SKM-1 (cell line): Measurements from ENCODE around the gene ZG16.
"Not testable (repeated sequence)": the region's sequence is repeated elsewhere in the genome, so short reads cannot be mapped to it uniquely, and the experiment has no call there.

Source experiments
- DNase-seq: peaks from one replicate; lab custom pipeline; 2025; ENCODE audit not compliant: unreplicated experiment; lab: John Stamatoyannopoulos, UW

ZG16 gene

DNA sequence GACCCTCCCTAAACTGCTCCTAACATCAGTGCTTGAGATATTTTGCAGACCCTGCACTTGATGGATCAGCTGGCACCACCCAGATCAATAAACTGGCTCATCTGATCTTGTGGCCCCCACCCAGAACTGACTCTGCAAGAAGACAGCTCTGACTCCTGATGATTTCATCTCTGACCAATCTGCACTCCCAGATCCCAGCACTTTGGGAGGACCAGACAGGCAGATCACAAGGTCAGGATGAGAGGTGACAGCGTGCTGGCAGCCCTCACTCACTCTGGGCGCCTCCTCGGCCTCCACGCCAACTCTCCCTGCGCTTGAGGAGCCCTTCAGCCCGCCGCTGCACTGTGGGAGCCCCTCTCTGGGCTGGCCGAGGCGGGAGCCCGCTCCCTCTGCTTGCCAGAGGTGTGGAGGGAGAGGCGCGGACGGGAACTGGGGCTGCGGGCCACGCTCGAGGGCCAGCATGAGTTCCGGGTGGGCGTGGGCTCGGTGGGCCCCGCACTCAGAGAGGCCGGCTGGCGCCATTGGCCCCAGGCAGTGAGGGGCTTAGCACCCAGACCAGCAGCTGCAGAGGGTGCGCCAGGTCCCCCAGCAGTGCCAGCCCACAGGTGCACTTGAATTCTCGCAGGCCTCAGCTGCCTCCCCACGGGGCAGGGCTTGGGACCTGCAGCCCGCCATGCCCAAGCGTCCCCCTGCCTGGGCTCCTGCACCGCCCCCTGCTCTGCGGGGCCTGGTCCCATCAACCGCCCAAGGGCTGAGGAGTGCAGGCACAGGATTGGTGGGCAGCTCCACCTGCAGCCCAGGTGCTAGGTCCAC is 29.9 kb upstream of the ZG16 start:
- no peak for DNase-seq

DNA sequence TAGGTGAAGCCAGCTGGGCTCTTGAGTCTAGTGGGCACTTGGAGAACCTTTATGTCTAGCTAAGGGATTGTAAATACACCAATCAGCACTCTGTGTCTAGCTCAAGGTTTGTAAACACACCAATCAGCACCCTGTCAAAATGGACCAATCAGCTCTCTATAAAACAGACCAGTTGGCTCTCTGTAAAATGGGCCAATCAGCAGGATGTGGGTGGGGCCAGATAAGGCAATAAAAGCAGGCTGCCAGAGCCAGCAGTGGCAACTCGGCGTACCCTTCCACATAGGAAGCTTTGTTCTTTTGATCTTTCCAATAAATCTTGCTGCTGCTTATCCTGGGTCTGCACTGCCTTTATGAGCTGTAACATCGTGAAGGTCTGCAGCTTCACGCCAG is 29.3 kb upstream of the ZG16 start:
- DNase-seq: not testable (repeated sequence)

DNA sequence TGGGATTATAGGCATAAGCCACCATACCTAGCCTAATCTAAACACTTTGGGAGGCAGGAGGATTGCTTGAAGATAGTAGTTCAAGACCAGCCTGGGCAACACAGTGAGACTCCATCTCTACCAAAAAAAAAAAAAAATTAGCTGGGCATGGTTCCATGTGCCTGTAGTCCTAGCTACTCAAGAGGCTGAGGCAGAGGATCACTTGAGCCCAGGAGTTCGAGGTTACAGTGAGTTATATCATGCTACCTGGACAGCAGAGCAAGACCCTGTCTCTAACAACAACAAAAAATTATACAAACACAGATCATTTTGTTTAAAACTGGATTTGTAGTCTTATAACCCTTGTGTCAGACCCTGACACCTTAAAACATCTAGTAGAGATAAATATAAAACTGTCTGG is 24.5 kb upstream of the ZG16 start:
- DNase-seq: no peak

DNA sequence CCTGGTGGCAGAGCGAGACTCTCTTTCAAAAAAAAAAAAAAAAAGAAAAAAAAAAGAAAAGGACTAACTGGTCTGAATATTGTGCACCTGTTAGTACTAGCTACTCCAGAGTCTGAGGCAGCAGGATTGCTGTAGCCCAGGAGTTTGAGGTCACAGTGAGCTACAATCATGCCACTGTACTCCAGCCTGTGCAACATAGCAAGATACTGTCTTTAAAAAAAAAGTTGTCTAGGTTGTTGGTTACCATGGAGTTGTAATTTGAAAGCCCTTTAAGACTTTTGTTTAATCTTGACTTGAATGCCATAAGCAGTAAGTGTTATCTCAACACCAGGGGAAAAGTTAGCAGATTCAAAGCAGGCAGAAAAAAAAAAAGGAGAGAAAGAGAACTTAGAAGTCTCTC is 21.4 kb upstream of the ZG16 start:
- DNase-seq: no peak

DNA sequence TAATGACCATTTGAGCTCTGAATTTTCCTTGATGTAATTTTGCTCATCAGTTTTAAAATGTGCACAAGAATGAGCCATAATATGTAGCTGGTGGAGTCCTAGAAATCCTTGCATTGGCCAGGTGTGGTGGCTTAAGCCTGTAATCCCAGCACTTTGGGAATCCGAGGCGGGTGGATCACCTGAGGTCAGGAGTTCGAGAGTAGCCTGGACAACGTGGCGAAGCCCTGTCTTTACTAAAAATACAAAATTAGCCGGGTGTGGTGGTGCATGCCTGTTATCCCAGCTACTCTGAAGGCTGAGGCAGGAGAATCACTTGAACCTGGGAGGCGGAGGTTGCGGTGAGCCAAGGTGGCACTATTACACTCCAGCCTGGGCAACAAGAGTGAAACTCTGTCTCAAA is 21.0 kb upstream of the ZG16 start:
- DNase-seq: not testable (repeated sequence)

DNA sequence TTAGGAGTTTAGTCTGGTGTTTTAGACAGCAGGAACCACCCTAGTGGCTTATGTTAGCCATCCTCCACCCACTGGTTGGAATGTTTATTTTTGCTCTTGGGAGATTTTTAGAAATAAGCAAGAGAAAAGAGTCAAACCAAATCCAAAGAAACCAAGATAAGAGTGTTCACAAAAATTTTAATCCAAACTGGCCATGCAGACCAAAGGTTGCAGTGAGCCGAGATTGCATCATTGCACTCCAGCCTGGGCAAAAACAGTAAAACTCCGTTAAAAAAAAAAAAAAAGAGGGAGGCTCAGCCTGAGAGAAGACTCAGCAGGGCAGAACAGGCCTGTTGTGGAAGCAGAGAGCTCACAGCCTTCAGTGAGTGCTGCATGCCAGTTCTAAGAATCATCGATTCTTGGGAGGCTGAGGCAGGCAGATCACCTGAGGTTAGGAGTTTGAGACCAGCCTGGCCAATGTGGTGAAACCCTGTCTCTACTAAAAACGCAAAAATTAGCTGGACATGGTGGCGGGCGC is 20.0 kb upstream of the ZG16 start:
- no peak for DNase-seq

DNA sequence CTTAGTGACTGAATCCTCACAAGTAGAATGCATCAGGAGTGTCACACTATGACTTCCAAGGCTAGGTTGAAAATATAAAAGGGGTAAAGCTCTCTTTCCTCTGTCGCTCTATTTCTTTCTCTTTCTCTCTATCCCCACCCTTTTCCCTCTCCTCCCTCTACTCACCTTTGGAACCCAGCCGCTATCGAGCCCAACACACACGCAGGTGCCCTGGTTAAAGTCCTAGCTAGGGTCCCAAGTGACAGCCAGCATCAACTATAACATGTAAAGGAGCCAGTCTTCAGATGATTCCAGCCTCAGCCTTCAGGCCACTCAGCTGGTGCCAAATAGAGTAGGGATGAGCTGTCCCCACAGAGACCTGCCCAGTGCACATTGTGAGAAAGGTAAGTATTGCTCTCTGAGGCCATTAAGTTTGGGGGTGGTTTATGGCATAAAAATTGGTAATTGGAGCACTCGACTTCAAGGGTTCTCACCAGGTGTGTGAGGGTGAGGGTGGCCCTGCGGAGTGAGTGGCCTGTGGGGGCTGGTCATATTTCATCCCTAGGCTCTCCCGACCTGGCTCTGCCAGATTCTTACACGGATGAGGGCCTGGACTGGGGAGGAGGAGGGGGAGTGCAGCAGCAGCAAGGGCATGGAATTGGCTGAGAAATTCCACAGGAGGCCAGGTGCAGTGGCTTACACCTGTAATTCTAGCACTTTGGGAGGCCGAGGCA is 17.3 kb upstream of the ZG16 start:
- DNase-seq: no peak

DNA sequence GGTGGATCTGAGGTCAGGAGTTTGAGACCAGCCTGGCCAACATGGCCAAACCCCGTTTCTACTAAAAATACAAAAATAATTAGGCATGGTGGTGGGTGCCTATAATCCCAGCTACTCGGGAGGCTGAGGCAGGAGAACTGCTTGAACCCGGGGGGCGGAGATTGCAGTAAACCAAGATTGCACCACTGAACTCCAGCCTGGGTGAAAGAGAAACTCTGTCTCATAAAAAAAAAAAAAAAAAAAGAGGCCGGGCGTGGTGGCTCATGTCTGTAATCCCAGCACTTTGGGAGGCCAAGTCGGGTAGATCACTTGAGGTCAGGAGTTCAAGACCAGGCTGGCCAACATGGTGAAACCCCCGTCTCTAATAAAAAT is 16.8 kb upstream of the ZG16 start:
- DNase-seq: not testable (repeated sequence)

DNA sequence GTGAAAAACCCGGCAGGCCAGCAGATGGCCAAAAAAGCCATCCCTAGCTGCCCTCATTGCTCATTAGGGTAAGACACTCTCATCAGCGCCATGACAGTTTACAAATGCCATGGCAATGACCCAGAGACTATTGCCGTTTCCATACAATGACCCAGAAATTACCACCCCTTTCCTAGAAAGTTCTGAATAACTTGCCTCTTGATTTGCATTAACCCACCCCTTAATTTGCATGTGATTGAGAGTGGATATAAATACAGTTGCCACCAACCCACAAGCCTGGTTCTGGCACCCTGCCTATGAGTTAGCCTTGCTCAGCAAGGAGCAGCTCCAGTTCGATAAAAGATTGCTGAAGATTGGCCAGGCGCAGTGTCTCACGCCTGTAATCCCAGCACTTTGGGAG is 16.2 kb upstream of the ZG16 start:
- no peak for DNase-seq

DNA sequence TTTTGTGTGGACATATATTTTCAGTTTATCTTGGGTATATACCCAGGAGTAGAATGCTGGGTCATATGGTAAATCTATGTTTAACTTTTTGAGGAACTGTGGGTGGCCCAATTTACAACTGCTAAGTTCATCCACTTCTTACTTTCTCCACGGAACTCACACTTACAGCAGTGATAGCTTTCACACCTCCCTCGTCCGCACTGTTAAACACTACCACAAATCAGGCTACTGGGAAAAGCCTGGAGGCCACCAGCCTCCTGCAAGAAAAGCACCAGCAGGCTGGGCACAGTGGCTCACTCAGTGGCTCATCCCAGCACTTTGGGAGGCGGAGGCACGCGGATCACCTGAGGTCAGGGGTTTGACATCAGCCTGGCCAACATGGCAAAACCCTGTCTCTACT is 14.7 kb upstream of the ZG16 start:
- DNase-seq: no peak

DNA sequence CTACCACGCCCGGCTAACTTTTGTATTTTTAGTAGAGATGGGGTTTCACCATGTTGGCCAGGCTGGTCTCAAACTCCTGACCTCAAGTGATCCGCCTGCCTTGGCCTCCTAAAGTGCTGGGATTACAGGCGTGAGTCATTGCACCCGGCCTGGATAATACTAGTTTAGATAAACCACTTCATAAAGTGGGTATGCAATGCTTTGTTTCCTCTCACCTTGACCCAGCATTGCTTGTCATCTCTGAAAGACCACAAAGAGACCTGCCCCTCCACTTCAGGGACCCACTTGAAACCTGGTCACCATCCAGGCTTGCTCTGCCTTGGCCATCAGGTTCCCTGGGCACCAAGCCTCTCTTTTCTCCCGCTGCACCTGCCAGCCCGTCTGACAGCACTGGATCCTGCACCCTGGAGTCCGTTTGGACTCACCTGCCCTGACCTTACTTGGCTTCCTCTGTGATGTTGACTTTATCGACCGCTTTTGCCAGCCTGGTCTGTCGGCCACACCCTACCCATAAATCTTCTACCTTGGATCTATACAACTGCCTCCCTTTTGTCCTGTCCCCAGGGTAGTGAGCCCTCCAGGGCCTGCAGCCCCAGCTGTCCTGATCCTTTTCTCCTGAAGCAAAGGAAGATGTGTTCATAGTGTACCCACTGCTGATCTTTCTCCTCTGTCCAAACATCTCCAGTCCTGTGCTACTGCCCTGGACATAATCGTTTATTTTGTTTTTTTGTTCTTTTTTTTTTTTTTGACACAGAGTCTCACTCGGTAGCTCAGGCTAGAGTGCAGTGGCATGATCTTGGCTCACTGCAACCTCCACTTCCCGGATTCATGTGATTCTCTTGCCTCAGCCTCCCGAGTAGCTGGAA is 12.7 kb upstream of the ZG16 start:
- DNase-seq: no peak

DNA sequence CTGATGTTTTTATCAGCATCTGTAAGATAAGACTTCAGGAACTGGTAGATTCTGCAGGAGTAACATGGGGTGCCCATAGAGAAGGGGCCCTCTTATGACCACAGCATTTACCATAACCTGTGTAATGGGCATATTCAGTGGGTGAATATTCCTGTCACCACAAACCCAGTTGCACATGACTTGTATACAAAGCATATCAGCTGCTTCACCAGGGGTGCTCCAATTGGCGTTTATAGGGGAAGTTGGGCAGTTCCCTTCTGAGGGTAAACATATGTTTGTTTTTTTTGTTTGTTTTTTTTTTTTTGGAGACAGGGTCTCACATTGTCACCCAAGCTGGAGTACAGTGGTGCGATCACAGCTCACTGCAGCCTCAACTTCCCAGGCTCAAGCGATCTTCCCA is 11.5 kb upstream of the ZG16 start:
- no peak for DNase-seq

DNA sequence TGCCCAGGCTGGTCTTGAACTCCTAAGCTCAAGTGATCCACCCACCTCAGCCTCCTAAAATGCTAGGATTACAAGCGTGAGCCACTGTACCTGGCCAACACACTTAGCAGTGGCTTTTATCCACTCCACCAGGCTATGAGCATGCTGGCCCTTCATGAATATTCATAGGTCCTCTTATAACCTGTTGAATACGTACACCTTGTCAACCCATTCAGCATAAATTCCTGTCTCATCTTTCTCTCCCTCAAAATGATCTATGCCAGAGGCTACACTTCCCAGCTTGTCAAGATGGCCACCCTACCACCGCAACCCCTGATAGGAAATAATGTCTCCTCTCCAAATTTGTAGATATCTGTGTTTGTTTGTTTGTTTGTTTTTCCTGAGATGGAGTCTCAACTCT is 11.0 kb upstream of the ZG16 start:
- no peak for DNase-seq

DNA sequence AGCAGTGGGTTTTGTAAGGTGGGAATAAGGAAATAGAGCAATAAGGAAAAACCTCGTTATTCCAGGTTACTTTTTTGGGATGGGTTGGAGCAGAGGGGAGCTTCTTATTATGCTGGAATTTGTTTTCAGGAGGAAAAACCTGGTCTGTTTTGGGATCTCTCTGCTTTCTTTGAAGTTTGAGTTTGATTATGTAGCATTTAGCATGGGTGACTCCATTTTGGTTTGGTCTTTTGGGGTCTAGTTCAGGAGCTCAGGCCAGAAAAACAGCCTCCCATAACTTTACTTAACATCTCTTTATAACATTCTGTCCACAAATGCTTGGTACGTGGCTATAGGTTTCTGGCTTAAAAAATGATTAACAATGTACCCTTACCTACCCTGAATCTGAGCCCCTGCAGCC is 8.5 kb upstream of the ZG16 start:
- DNase-seq: no peak

DNA sequence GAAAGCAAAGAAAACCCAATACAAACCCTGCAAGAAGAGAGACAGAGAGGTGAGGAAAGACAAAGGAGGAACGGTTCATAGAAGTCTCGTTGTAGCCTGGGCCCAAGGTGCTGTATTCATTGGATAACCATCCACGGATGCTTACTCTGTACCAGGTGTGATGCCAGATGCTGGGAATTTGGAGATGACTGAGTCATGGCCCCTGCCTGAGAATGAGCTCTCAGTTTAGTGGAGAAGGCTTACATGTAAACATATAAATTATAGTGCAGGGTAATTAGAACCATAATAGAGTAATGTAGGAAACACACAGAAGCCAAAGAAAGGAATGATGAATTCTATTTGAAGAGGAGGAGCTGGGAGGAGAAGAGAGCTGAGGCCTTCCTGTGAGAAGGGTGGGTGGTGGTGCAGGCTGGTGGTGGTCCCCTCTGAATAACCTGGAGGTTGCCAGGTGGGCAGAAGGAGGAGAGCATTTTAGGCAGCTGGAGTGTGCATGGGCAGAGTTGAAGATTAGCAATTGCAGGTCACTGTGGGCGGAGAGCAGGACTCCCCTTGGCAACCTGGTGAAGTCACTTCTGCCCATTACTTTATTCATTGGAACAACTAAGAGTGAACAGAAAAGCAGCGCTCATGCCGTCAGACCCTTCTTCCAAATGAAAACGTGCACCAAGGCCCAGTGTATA is 7.7 kb upstream of the ZG16 start:
- no peak for DNase-seq

DNA sequence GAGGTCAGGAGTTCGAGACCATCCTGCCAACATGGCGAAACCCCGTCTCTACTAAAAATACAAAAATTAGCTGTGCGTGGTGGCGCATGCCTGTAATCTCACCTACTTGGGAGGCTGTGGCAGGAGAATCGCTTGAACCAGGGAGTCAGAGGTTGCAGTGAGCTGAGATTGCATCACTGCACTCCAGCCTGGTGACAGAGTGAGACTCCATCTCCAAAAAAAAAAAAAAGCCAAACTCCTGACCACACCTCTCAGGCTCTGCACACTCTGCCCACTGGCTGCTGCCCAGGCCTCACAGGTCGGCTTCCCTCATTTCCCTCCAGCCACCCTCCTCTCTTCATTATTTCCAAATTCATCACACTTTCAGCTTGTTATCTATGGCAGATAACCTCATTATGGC is 5.7 kb upstream of the ZG16 start:
- not testable (repeated sequence) for DNase-seq

DNA sequence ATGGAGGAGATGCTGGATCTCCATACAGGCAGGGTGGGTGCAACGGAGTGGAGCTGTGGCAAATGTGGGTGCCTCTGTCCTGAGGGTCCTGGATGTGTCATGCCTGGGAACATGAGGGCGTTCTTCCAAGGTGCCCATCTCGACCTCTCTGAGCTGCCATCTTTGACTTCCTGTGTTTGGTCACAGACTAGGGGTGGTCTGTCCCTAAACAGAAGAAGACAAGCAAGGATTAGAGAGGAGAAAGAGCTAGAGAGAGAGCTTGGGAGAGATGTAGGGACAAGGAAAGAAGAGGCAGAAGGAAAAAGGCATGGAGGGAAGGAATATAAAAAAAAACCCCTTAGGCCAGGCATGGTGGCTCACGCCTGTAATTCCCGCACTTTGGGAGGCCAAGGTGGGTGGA is 3.3 kb upstream of the ZG16 start:
- no peak for DNase-seq

DNA sequence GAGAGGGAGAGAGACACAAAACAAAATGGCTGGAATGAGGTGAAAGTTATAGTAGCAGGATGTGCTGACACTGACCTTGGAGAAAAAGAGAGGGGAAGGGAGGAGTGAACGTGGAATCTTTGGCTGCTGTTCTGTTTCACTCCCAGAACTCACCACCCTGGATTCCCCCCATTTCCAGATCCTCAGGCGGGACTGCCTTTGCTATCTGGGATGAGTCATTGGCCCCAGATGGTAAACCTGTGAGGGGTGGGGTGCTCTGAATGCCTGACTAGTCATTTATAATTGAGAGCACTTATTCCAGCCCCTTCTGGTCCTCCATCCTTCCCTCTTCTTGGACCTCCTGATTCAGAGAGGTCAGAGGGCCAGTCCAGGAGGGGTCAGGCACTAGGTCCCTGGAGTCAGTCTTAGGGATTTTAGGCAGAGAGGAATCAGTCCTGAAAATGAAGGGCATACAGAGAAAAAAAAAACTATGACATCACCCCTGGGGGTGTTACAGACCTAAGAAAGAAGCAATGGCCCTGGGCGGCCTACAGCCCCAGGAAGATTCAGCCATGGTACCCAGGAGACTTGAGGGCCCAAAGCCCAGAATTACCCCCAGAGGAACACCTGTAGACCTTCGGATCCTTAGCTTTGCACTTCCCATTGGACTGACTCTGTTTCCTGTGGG is 2.2 kb upstream of the ZG16 start:
- no peak for DNase-seq

DNA sequence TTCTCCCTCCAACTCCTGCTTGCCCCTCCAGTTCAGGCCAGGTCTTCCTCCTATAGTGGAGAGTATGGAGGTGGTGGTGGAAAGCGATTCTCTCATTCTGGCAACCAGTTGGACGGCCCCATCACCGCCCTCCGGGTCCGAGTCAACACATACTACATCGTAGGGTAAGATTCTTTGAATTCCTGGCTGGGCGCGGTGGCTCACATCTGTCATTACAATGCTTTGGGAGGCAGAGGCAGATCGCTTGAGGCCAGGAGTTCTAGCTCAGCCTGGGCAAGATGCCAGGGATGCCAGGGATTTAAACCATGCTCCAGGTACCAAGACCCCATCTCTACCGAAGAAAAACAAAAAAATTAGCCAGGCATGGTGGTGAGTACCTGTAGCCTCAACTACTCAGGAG is 1.4 kb downstream of the ZG16 start:
- no peak for DNase-seq
